Activated T-cell treated with anti-CD3 and anti-CD28 coated beads for 24 hours (primary cell): ENCODE measurements around the gene EPHA8.

ENCODE experiments used
- DNase-seq: peaks from one replicate; pipeline ENCODE4 v3.0.0-alpha.2; 2020; ENCODE audit warnings: low read depth

The EPHA8 gene

GRCh38 chr1:22536506-22536905, 26.8 kb upstream of the EPHA8 start:
- no peak for DNase-seq

- DNase-seq = no peak
Measured at GRCh38 chr1:22537441-22538139, 25.7 kb upstream of the EPHA8 start.

- no peak for DNase-seq
Measured at GRCh38 chr1:22539510-22540118, 23.7 kb upstream of the EPHA8 start.

GRCh38 chr1:22540337-22540736, 23.0 kb upstream of the EPHA8 start:
- no peak for DNase-seq

GRCh38 chr1:22542886-22543285, 20.4 kb upstream of the EPHA8 start:
- DNase-seq = no peak

- no peak for DNase-seq
Measured at GRCh38 chr1:22543679-22544078, 19.6 kb upstream of the EPHA8 start.

- DNase-seq = no peak
Measured at GRCh38 chr1:22544606-22545005, 18.7 kb upstream of the EPHA8 start.

- no peak for DNase-seq
Measured at GRCh38 chr1:22545141-22545540, 18.1 kb upstream of the EPHA8 start.

- DNase-seq = no peak
Measured at GRCh38 chr1:22547186-22547817, 16.0 kb upstream of the EPHA8 start.

- no peak for DNase-seq
Measured at GRCh38 chr1:22547818-22548462, 15.3 kb upstream of the EPHA8 start.

GRCh38 chr1:22550021-22550420, 13.3 kb upstream of the EPHA8 start:
- no peak for DNase-seq

- DNase-seq = no peak
Measured at GRCh38 chr1:22551591-22551990, 11.7 kb upstream of the EPHA8 start.

GRCh38 chr1:22552021-22552420, 11.3 kb upstream of the EPHA8 start:
- no peak for DNase-seq

GRCh38 chr1:22553104-22553880, 10.0 kb upstream of the EPHA8 start:
- DNase-seq = no peak

GRCh38 chr1:22553991-22554522, 9.2 kb upstream of the EPHA8 start:
- no peak for DNase-seq

GRCh38 chr1:22555371-22555656, 8.0 kb upstream of the EPHA8 start:
- DNase-seq = no peak

- DNase-seq = no peak
Measured at GRCh38 chr1:22556391-22557104, 6.7 kb upstream of the EPHA8 start.

- no peak for DNase-seq
Measured at GRCh38 chr1:22557341-22557950, 5.8 kb upstream of the EPHA8 start.

GRCh38 chr1:22563671-22564602, 648 bp downstream of the EPHA8 start:
- no peak for DNase-seq

- DNase-seq = no peak
Measured at GRCh38 chr1:22566161-22566560, 2.9 kb downstream of the EPHA8 start.
